Ramos (cell line): ENCODE measurements around the gene RCSD1.

Experiments
- in situ Hi-C: fragments of 300-500 bp; cut with MboI; formaldehyde crosslinking; loops from one replicate; pipeline ENCODE4 v1.14.3; 2022; ENCODE audit warnings: low sequenced_read_pairs; ENCODE audit not compliant: unreplicated experiment

The RCSD1 gene

GRCh38 chr1:167707942-167708341 lies 77.9 kb downstream of the RCSD1 start:
- in situ Hi-C loops: no loop called here

- in situ Hi-C loops: no loop called here
Measured at GRCh38 chr1:167708940-167709389, 78.9 kb downstream of the RCSD1 start.

- in situ Hi-C loops: no loop called here
Measured at GRCh38 chr1:167710836-167711235, 80.8 kb downstream of the RCSD1 start.

- in situ Hi-C loops: no loop called here
Measured at GRCh38 chr1:167711797-167712196, 81.8 kb downstream of the RCSD1 start.

- in situ Hi-C loops: no loop called here
Measured at GRCh38 chr1:167713330-167714081, 83.5 kb downstream of the RCSD1 start.

GRCh38 chr1:167714098-167714438 lies 84.0 kb downstream of the RCSD1 start:
- in situ Hi-C loops: no loop called here

- in situ Hi-C loops: loop anchor here (5.0 kb wide), 1 partner anchor 88 kb away; no protein-coding TSS in a partner anchor
Measured at GRCh38 chr1:167714439-167715156, 84.6 kb downstream of the RCSD1 start.

- in situ Hi-C loops: loop anchor here (5.0 kb wide), 1 partner anchor 87 kb away; no protein-coding TSS in a partner anchor
Measured at GRCh38 chr1:167715157-167715999, 85.3 kb downstream of the RCSD1 start.

- in situ Hi-C loops: loop anchor here (5.0 kb wide), 1 partner anchor 86 kb away; no protein-coding TSS in a partner anchor
Measured at GRCh38 chr1:167716000-167716271, 85.9 kb downstream of the RCSD1 start.

- in situ Hi-C loops: loop anchor here (5.0 kb wide), 1 partner anchor 85 kb away; no protein-coding TSS in a partner anchor
Measured at GRCh38 chr1:167717351-167717750, 87.3 kb downstream of the RCSD1 start.

GRCh38 chr1:167718914-167719691 lies 89.1 kb downstream of the RCSD1 start:
- in situ Hi-C loops: loop anchor here (5.0 kb wide), 1 partner anchor 83 kb away; no protein-coding TSS in a partner anchor

- in situ Hi-C loops: loop anchor here (5.0 kb wide), 1 partner anchor 82 kb away; no protein-coding TSS in a partner anchor
Measured at GRCh38 chr1:167719715-167720421, 89.8 kb downstream of the RCSD1 start.

GRCh38 chr1:167720965-167721616 lies 91.1 kb downstream of the RCSD1 start:
- in situ Hi-C loops: no loop called here

- in situ Hi-C loops: no loop called here
Measured at GRCh38 chr1:167721617-167722151, 91.7 kb downstream of the RCSD1 start, which contains the start of gene MPZL1. Gene MPZL1, plus strand, starts transcription at chr1:167721982. Its CDS starts 170 bp downstream, at chr1:167722152.

- in situ Hi-C loops: no loop called here
Measured at GRCh38 chr1:167722152-167722869, 92.3 kb downstream of the RCSD1 start.

- in situ Hi-C loops: no loop called here
Measured at GRCh38 chr1:167722870-167723251, 92.8 kb downstream of the RCSD1 start.

- in situ Hi-C loops: no loop called here
Measured at GRCh38 chr1:167723707-167724323, 93.8 kb downstream of the RCSD1 start.
